LNCAP (cell line): ENCODE measurements around the gene BAMBI.

Experiments
- CTCF ChIP-seq: fragments of 450-650 bp; IDR thresholded peaks from 2 replicates; pipeline ENCODE4 v1.5.1; 2017; ENCODE audit warnings: mild to moderate bottlenecking

BAMBI gene

GRCh38 chr10:28676968-28677887, at the start of gene BAMBI:
TSS of gene BAMBI (plus strand) at chr10:28677521. CDS start at chr10:28677898, 377 bp downstream.
- peak; percentile 72 for TF ChIP-seq CTCF

GRCh38 chr10:28628184-28628893, 49.0 kb upstream of the BAMBI start:
- TF ChIP-seq CTCF: peak; percentile 90

- TF ChIP-seq CTCF: no peak
These were observed 45.3 kb upstream of the BAMBI start for GRCh38 chr10:28631896-28632583.

GRCh38 chr10:28632584-28632945, 44.8 kb upstream of the BAMBI start:
- TF ChIP-seq CTCF: no peak

GRCh38 chr10:28633750-28634149, 43.6 kb upstream of the BAMBI start:
- TF ChIP-seq CTCF: no peak

- TF ChIP-seq CTCF: no peak
These were observed 40.0 kb upstream of the BAMBI start for GRCh38 chr10:28637346-28637745.

GRCh38 chr10:28638392-28638791, 38.9 kb upstream of the BAMBI start:
- no peak for TF ChIP-seq CTCF
